ENCODE results near the gene COMMD1.
"Not testable (repeated sequence)": the region's sequence is repeated elsewhere in the genome, so short reads cannot be mapped to it uniquely, and the experiment has no call there.

COMMD1 gene

DNA sequence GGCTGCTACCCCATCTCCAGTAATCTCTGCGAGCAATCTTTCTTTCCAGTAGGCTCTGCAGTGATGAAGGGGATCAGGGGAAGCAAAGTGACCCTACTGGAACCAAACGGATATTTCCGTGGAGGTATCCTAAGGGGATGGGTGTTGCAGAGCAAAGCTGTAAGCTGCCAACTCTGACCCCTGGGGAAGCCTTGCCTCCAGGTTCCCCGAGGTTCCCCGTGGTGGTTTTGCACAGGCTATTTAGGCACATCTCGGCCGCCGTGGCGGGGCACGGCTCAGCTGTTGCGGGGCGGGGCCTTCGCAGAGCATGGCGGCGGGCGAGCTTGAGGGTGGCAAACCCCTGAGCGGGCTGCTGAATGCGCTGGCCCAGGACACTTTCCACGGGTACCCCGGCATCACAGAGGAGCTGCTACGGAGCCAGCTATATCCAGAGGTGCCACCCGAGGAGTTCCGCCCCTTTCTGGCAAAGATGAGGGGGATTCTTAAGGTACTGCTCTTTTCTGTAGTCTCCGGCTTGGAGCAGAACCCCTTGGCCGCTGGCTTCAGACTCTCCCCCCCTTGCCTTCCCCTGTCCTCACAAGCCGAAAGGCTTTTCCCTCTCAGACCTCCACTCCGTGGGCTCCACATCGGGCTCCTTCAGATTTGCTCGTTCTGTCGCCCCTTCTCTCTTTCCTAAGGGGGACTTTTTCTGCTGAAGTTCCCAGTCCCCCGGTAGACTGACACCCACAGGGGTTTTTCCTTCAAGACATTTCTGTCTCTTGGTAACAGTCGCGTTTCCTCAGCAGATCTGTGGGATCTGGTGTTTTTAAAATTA lies at the start of gene COMMD1:
TSS of gene COMMD1 (plus strand) at position 303 of the 814 bp plus-strand sequence. CDS start at position 308, 5 bp downstream.
- peak; percentile 65 for DNase-seq (ENCODE audit: low read depth)

DNA sequence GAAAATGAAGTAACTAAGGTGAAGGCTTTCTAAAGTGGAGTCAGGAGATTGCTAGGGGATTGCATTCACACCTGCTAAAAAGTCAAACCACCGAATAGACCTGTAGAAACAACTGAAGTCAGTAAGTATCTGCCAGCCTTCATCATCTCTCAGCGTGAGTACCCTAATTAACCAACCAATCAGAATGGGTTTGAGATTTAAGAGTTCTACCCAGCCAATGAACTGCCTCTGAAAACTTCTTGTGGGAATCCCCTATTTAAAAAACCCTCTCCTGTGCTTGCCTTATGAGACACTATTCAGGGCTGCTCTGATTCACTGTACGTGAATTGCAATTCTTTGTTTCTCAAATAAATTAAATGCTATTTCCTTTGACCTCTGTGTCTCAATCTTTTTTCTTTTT lies 48.2 kb upstream of the COMMD1 start:
- no peak for DNase-seq (ENCODE audit: low read depth)

DNA sequence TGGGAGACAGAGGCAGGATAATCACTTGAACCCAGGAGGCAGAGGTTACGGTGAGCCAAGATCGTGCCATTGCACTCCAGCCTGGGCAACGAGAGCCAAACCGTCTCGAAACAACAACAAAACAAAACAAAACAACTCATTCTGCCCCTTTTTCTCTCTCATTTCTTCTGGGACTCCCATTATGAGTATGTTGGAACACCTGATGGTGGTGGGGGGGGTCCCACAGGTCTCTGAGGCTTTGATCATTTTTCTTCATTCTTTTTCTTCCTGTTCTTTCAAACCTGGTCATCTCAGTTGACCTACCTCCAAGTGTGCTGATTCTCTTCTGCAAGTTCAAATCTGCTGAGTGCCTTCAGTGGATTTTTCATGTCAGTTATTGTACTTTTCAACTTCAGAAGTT lies 43.4 kb upstream of the COMMD1 start:
- no peak for DNase-seq (ENCODE audit: low read depth)

DNA sequence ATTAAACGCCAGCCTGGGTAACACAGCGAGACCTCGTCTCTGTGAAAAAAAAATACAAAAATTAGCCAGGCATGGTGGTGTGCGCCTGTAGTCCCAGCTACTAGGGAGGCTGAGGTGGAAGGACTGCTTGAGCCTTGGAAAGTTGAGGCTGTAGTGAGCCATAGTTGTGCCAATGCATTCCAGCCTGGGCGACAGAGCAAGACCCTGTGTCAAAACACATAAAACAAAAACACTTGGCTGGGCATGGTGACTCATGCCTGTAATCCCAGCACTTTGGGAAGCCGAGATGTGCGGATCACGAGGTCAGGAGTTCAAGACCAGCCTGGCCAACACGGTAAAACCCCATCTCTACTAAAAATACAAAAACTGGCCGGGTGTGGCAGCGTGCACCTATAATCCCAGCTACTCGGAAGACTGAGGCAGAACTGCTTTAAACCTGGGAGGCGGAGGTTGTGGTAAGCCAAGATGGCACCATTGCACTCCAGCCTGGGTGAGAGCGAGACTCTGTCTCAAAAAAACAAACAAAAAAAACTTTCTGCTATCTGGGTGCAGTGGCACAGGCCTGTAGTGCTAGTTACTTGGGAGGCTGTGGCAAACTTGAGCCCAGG lies 38.9 kb upstream of the COMMD1 start:
- not testable (repeated sequence) for DNase-seq (ENCODE audit: low read depth)

DNA sequence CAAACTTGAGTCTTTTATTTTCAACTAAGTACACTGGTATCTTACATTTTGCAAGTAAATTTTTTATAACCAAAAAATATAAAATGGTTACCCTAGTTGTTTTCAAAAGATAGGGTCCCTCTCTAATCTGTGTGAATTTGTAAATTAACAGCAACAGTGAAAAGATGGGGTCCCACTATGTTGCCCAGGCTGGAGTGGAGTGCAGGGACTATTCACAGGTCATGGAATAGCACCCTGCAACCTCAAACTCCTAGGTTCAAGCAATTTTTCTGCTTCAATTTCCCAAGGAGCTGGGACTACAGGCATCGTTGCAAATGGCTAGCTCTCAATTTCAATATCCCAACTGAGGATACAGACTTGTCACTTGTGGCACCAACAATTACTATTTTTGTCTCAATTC lies 29.1 kb upstream of the COMMD1 start:
- no peak for DNase-seq (ENCODE audit: low read depth)

DNA sequence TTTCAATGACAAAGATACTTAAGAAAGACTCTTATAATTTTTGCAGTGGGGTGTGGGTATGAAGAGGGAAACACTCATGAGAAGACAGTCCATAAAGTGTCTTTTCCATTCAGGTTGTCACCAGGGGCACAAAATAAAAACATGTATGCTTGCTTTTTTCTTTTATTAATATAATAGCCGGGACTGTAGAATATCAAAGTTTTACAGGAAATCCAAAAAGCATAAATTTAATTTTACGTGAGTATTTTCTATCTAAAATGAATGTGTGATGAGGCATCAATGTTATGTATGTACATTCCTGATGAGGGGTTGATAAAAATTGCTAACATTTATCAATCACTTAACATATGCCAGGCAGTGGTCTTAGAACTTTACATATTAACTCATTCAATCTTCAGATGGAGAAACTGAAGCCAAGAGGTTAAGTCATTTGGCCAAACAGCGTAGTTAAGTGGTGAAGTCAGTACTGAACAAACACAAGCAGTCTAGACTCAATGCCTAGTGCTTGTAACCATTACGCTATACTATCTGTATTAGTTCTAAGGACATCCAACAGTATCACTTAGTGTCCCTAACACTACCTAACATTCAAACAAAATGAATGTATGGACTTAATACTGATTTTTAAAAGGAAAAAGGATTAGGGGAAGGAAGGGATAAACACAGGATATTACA lies 27.8 kb upstream of the COMMD1 start:
- no peak for DNase-seq (ENCODE audit: low read depth)

DNA sequence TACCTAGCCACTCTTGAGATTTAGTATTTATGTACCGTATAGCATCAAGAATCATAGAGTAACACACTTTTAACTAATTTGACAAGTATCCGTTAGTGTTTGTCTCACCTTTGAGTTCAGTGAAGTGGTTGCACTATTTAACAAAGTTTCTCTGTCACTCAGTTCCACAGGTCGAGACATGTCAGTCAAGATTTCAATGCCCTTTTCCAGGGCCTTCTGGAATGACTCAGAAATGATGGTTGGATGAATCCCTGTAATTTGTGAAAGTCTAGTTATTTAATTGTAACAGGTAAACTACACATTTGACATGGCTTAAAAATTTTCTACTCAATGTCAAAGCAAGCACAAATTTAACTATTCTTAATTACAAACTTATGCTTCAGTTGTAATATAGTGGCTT lies 26.7 kb upstream of the COMMD1 start:
- no peak for DNase-seq (ENCODE audit: low read depth)

DNA sequence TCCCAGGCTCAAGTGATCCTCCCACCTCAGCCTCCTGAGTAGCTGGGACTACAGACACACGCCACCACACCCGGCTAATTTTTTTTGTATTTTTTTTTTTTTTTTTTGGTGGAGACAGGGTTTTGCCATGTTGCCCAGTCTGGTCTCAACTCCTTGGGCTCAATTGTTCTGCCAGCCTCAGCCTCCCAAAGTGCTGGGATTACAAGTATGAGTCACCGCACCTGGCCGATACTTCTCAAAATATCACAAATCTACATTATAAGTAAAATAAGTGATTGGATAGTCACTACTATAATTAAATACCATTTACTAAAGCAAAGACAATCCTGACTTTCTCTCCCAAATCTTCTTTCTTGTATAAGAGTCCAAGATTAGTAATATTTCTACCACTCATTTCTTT lies 26.1 kb upstream of the COMMD1 start:
- DNase-seq (ENCODE audit: low read depth) = not testable (repeated sequence)

DNA sequence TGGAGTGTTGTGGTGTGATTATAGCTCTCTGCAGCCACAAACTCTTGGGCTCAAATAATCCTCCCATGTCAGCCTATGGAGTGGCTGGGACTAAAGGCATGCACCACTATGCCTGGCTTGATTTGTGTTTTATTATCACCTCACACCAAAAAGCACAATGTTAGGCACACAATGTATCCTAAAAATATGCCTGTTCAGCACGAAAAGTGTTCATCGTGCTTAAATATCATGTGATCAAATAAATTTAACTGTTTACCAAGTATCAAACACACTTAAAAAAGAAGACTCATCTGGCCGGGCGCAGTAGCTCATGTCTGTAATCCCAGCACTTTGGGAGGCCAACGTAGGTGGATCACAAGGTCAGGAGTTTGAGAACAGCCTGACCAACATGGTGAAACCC lies 22.6 kb upstream of the COMMD1 start:
- DNase-seq (ENCODE audit: low read depth) = no peak

DNA sequence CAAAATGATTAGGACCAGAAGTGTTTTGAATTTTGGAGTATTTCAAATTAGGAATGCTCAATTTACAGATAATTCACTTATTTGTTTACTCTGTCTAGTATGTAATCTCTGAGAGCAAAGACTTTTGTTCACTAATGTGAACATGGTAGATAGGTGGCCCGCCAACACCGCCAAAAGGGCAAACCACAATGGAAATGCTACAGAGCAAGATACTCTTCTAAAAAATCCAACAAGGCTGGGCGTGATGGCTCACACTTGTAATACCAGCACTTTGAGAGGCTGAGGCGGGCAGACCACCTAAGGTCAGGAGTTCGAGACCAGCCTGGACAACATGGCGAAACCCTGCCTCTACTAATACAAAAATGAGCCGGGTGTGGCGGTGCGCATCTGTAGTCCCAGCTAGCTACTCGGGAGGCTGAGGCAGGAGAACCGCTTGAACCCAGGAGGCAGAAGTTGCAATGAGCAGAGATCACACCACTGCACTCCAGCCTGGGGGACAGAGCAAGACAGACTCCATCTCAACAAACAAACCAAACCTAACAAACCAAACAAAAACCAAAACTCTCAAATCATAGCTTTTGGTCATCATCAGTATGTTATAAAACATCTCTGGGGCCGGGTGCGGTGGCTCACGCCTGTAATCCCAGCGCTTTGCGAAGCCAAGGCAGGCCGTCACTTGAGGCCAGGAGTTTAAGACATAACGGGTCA lies 19.4 kb upstream of the COMMD1 start:
- DNase-seq (ENCODE audit: low read depth) = no peak

DNA sequence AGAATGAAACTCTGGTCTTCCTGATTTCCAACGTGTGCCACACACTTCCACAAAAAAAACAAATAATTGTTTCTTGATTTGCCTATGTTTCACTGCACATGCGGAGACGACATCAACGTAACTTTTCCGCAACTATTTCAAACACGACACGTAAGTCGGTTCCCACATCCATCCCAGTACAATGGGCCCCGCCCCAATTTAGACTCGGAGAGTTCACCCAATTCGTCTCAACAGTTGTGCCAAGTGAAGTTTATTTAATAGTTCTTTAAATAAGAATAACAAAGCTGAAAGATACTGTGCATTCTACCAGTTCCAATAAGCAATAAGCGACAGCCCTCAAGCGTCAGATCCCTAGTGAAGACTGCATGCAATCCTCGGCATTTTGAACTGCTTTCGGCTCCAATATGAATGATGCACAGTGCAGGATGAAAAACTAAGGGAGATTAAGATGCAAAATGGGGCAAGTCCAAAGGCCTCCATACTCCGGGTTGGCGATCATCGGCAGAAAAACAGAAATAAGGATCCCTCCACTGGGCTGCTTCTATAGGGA lies 17.7 kb upstream of the COMMD1 start:
- DNase-seq (ENCODE audit: low read depth) = no peak

DNA sequence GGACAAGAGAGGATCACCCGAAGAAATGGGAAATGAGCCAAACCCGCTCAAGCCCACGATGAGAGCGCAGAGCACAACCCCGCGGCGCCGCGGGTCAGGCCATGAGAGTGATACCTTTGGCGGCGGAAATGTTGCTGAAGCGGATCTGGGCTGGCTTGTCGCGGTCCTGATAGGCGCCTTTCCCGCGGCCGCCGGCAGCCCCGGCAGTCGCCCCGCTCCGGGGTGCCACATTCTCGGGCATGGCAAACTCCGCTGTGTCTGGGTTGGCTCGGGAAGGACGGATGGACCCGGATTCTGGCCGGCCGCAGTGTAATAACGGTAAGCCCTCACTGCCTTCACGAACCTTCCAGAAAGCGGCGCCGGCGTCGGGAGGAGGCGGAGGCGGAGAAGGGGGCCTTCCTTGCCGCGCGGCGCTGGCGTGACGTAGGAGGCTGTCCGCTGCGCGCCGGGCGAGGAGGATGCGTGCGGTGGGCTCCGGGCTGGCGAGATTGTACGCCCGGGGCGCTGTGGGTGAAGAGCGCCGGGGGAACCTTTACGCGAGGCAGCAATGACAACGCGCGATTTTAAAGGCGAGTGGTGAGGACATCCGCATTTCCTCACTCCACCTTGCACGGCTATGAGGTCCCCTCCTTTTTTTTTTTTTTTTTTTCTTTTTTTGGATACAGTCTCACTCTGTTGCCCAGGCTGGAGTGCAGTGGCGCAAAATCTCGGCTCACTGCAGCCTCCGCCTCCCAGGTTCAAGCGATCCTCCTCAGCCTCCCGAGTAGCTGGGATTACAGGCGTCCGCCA lies 17.0 kb upstream of the COMMD1 start, which contains the start of gene CCT4:
TSS of gene CCT4 (minus strand) at position 390 of the 789 bp plus-strand sequence. CDS start at position 241, 149 bp downstream.
- peak; percentile 82 for DNase-seq (ENCODE audit: low read depth)

DNA sequence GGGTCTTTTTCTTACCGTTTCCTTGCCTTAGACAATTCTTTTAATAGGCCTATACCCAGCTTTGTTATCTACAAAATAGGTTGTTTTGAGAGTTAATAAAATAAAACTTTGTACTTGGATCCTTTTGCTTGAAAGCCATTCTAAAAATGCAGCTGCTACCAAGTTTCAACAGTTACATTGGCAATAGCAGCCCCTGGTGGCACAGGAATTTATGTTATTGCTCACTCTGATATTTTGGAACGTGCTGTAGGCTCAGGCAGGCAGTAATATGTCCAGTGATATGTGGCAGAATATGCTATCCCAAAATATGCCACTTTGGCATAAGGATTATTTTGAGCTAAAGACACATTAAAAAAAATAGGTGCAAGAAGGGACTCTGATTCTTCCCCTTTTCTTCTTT lies 6.7 kb upstream of the COMMD1 start:
- DNase-seq (ENCODE audit: low read depth) = no peak

DNA sequence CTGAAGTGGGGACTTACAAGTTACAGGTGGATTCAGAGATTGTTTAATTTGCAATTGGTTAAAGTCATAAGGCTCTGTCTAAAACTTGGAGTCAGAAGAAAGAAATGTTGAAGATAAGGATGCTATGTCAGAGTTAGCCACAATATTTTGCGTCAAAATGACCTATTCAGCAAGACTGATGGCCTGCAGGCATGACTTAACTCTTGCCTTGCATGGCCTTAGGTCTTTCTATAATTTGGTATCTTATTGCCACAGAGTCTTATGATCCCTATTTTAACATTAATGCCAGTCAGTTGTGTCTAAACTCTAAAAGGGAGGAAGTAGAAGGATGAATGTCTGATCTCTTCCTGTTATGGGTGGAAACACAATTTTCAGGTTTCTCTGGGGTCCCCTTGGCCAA lies 5.2 kb upstream of the COMMD1 start:
- DNase-seq (ENCODE audit: low read depth) = no peak

DNA sequence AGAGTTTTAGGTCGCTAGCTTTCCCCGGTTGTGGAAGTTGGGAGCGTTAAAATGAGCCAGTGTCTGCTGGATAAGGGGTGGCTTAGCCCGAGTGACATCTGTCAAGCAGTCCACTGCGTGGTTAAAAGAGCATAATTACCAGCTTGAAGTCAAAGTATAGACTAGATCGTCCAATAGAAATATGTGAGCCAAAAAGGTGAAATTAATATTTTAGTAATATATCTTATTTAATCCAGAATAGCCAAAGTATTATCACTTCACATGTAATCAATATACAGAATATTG lies 654 bp downstream of the COMMD1 start:
- no peak for DNase-seq (ENCODE audit: low read depth)

DNA sequence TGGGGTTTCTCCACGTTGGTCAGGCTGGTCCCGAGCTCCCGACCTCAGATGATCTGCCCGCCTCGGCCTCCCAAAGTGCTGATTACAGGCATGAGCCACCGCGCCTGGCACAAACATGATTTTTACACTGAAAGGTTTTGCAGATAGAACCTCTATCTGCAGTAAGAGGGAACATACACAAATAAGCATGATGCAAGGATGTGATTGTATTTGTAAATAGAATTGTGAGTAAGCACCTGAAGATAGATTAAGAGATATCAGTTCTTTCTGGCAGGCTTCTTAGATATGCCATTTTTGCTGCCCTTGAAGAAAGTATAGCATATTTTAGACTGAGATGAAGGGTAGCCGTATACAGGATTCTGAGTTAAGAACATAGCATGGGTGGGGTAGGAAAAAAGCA lies 3.6 kb downstream of the COMMD1 start:
- DNase-seq (ENCODE audit: low read depth) = no peak

DNA sequence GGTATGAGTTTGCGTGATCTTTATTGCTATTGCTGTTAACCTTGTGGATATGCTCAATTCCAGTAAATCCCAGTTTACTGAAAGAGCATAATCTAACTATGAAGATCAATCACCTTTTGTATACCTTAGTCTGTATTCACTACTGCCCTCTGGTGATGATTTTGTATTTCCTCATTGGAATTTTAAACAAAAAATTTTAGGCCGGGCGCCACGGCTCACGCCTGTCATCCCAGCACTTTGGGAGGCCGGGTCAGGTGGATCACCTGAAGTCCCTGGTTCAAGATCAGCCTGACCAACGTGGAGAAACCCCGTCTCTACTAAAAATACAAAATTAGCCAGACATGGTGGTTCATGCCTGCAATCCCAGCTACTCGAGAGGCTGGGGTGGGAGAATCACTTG lies 5.1 kb downstream of the COMMD1 start:
- no peak for DNase-seq (ENCODE audit: low read depth)

DNA sequence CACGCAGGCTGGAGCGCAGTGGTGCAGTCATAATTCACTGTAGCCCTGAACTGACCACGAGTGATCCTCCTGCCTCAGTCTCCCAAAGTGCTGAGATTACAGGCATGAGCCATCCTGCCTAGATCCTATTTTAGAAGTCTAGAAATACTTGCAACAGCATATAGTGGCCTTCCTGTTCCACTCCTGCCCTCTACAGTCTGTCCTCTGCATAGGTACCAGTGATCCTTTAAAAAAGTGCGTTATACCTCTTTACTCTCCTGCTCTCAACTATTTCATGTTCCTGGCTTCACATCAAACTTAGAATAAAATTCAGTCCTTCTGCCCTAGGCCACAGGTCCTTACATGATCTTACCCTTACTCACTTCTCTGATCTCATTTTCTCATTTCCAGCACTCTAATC lies 6.0 kb downstream of the COMMD1 start:
- no peak for DNase-seq (ENCODE audit: low read depth)

DNA sequence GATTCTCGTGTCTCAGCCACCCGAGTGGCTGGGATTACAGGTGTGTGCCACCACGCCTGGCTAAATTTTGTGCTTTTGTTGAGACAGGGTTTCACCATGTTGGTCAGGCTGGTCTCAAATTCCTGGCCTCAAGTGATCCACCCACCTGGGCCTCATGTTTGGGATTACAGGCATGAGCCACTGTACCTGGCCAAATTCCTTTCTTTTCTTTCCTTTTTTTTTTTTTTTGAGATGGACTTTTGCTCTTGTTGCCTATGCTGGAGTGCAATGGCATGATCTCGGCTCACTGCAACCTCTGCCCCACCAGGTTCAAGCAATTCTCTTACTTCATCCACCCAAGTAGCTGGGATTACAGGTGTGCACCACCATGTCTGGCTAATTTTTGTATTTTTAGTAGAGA lies 9.3 kb downstream of the COMMD1 start:
- not testable (repeated sequence) for DNase-seq (ENCODE audit: low read depth)

DNA sequence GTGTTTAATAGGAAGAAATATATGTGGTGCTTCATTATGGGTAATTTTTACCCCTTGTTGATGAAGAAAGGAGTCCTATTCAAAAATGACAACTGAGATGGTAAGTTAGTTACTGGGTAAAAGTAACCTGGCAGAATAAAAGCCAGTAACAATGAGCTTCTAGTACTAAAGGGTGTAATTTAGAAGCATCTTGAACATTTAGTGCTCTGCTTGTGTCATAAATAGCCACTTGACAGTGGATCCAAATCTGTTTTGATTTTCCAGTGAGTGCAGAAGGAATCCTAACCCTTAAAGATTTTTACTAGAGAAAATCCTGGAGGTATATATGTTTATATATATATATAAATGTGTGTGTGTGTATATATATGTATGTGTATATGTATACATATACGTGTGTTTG lies 15.1 kb downstream of the COMMD1 start:
- no peak for DNase-seq (ENCODE audit: low read depth)

DNA sequence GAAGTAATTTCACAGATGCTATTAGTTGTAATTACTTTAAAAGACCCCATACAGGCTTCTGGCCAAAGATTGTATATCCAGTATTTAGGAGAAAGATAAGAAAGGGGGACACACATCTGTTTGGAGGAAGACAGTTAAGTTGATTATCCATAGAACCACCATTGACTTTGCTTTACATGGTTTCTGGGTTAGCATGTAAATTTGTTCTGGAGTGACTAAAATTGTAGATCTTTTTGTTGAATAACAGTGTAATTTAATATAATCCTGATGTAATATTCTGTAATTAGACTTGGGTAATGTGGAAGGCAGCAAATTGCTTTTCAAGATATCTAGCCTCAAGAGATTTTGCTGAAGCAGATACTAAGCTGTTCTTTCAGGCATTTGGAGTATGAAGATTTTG lies 17.2 kb downstream of the COMMD1 start:
- DNase-seq (ENCODE audit: low read depth) = no peak
